ENCODE measurements around the gene CUL2. TPM values are rescaled to one million over a fixed set of nuclear protein-coding genes. Genes with fewer than 3 reads are reported as not detected.
"Not testable (repeated sequence)": the region's sequence is repeated elsewhere in the genome, so short reads cannot be mapped to it uniquely, and the experiment has no call there.

CUL2 gene
- total RNA-seq, 1 experiment from 2014 or later: 26.9 TPM

DNA sequence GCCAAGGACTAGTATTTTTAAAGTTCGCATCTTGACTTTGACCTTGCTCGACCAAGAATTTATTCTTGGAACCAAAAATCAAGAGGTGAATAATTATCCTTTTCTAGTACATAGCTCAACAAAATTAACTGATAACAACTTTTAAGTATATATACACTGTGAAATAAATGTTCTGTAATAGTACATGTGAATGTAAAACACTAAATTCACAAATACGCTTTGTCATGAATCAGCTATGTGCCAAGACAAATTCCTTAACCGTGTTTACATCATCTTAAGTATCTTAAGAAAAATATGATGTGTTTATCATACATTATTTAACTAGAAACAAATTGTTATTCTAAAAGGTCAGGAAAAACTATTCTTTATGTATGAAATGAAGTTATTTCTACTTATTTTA lies 83.3 kb downstream of the CUL2 start:
- no peaks in the 10 kb centered on the region for H3K9me3 ChIP-seq
- DNase-seq: no peak
- H3K36me3 ChIP-seq: peaks cover 26% of the 10 kb centered on the region
- H3K4me3 ChIP-seq: no peak overlapping the region
- H3K27me3 ChIP-seq: no peaks in the 10 kb centered on the region

GRCh38 chr10:35005868-35006267 lies 84.3 kb downstream of the CUL2 start:
- H3K4me3 ChIP-seq: no peak overlapping the region
- H3K9me3 ChIP-seq: no peaks in the 10 kb centered on the region
- peak; percentile 88 for DNase-seq
- H3K27me3 ChIP-seq: no peaks in the 10 kb centered on the region
- H3K36me3 ChIP-seq: peaks cover 21% of the 10 kb centered on the region

GRCh38 chr10:35004651-35005050 lies 85.5 kb downstream of the CUL2 start:
- no peaks in the 10 kb centered on the region for H3K9me3 ChIP-seq
- H3K36me3 ChIP-seq: peaks cover 10% of the 10 kb centered on the region
- DNase-seq: no peak
- H3K27me3 ChIP-seq: no peaks in the 10 kb centered on the region
- H3K4me3 ChIP-seq: no peak overlapping the region

DNA sequence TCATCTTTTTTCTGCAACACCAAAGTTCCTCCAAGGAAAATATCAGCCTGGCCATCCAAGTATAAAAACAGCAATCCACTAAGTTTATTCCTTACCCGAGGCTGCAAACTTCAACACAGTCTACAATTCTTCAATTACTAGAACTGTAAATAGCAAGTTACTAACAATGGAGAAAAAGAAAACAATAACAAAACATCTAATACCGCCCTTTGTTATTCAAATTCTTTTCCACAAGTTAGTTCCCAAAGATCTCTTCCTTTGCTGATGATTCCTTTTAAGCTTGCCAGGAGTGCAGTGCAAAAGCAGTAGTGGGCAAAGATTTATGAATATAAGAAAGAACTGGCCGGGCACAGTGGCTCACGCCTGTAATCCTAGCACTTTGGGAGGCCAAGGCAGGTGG lies 86.2 kb downstream of the CUL2 start:
- DNase-seq: no peak
- Histone ChIP-seq H3K36me3 (peaks cover 6% of the 10 kb centered on the region; the same call in 1 of the 2 replicates), H3K27me3 (no peaks in the 10 kb centered on the region), H3K9me3 (no peaks in the 10 kb centered on the region), H3K4me3 (no peak overlapping the region)

- Histone ChIP-seq H3K27me3 (no peaks in the 10 kb centered on the region), H3K4me3 (no peak overlapping the region), H3K9me3 (no peaks in the 10 kb centered on the region), H3K36me3 (peaks cover 6% of the 10 kb centered on the region; the same call in 1 of the 2 replicates)
- DNase-seq: no peak
These were observed 89.2 kb downstream of the CUL2 start for GRCh38 chr10:35000936-35001335.

- DNase-seq: no peak
- Histone ChIP-seq H3K4me3 (no peak overlapping the region), H3K36me3 (peaks cover 6% of the 10 kb centered on the region; the same call in 1 of the 2 replicates), H3K27me3 (no peaks in the 10 kb centered on the region), H3K9me3 (no peaks in the 10 kb centered on the region)
These were observed 90.6 kb downstream of the CUL2 start for GRCh38 chr10:34999532-34999931.

DNA sequence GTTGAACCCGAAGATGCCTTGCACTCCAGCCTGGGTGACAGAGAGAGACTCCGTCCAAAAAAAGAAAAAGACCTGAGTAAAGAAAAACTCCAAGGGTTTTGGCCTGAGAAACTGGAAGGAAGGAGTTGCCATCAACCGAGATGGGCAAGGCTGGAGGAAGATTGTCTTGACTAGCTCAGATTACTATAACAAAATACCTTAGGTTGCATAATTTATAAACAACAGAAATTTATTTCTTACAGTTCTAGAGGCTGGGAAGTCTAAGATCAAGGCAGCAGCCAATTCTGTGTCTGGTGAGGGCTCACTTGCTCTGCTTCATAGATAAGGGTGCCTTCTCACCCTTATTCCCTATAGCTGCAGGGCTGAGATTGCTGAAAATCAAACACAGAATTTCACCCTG lies 91.2 kb downstream of the CUL2 start:
- Histone ChIP-seq H3K9me3 (no peaks in the 10 kb centered on the region), H3K4me3 (no peak overlapping the region), H3K36me3 (peaks cover 6% of the 10 kb centered on the region; the same call in 1 of the 2 replicates), H3K27me3 (no peaks in the 10 kb centered on the region)
- no peak for DNase-seq

DNA sequence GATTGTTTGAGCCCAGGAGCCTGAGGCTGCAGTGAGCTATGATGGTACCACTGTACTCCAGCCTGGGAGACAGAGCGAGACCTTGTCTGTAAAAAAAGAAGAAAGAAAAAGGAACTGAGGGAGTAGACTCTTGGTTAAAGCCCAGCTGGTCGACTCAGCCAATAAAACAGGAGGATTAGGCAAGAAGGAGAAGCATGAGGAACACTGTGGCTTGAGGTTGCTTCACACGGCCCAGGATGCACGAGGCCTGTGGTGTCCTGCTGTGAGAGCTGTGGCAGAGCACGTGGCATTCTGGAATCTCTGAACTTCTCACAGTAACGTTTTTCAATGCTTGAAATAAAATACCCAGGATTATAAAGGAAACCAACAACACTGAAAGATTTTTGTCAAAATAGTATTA lies 93.3 kb downstream of the CUL2 start:
- no peak for DNase-seq
- Histone ChIP-seq H3K4me3 (no peak overlapping the region), H3K27me3 (no peaks in the 10 kb centered on the region), H3K9me3 (no peaks in the 10 kb centered on the region), H3K36me3 (no peaks in the 10 kb centered on the region)

DNA sequence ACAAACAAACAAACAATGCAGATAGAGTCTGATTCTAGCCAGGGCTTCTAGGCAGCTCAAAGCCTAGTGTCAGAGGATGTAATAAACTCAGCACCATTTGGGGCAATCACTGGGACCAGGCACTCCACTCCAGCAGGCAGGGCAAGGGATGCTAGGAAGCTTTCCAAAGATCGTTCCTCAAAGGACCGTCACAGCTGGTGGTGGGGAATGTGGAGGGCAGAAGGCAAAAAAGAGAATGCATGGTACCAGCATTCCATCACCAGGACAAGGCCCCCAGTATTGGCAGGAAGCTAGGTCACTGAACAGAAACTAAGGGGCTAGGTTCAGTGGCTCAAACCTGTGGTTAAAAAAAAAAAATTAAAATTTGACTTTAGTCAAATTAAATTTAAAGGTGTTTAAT lies 94.2 kb downstream of the CUL2 start:
- Histone ChIP-seq H3K4me3 (no peak overlapping the region), H3K36me3 (no peaks in the 10 kb centered on the region), H3K27me3 (no peaks in the 10 kb centered on the region), H3K9me3 (no peaks in the 10 kb centered on the region)
- DNase-seq: no peak

- Histone ChIP-seq H3K4me3 (no peak overlapping the region), H3K9me3 (no peaks in the 10 kb centered on the region), H3K27me3 (no peaks in the 10 kb centered on the region), H3K36me3 (no peaks in the 10 kb centered on the region)
- peak; percentile 37 for DNase-seq
These were observed 95.5 kb downstream of the CUL2 start for GRCh38 chr10:34994565-34995142.

DNA sequence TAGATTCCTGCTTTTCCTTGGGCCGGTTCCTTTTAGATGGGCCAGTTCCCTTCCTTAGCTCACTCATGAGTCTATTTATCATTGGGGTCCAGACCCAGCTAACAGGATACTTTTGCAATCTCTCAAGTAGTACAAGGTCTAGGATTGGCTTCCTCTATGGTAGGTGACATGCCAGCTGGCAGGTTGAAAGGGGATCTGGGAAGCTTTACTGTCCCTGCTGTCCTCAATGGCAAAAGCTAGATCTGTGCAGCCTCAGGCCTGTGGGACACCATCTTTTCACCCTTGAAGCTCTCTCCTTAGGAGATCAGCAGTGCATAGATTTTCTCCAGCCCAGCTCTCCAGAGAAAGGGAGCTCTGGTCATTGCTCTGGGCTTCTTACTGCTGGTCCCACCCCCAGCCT lies 96.4 kb downstream of the CUL2 start:
- no peaks in the 10 kb centered on the region for H3K27me3 ChIP-seq
- no peak for DNase-seq
- H3K4me3 ChIP-seq: no peak overlapping the region
- H3K9me3 ChIP-seq: no peaks in the 10 kb centered on the region
- H3K36me3 ChIP-seq: no peaks in the 10 kb centered on the region

DNA sequence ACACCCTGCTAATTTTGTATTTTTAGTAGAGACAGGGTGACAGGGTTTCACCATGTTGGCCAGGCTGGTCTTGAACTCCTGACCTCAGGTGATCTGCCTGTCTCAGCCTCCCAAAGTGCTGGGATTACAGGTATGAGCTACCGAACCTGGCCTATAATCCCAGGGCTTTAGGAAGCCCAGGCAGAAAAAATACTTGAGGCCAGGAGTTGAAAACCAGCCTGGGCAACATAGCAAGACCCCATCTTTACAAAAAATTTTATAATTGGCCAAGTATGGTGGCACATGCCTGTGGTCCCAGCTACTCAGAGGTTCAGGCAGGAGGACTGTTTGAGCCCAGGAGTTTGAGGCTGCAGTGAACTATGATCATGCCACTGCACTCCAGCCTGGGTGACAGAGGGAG lies 99.0 kb downstream of the CUL2 start:
- not testable (repeated sequence) for H3K36me3 ChIP-seq, H3K4me3 ChIP-seq, H3K9me3 ChIP-seq, H3K27me3 ChIP-seq, DNase-seq

- DNase-seq: no peak
- no peak overlapping the region for H3K4me3 ChIP-seq
These were observed 101.6 kb downstream of the CUL2 start for GRCh38 chr10:34988397-34989067.

DNA sequence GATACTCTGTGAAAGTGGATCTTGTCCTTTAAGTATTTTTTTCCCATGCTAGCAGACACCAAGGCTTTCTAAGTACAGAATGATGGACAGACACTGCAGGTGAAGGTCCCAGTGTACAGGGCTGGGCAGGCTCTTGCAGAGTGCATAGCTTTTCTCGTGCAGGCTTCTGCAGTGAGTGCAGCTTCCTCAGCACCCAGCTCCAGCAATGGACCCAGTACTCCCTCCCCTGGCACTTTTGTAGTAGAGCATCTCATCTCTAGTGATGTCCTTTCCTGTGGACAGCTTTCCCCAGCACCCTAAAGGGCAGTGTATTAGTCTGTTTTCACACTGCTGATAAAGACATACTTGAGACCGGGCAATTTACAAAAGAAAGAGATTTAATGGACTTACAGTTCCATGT lies 104.3 kb downstream of the CUL2 start:
- H3K9me3 ChIP-seq: peaks cover 20% of the 10 kb centered on the region
- H3K36me3 ChIP-seq: no peaks in the 10 kb centered on the region
- H3K27me3 ChIP-seq: no peaks in the 10 kb centered on the region
- no peak for DNase-seq
- no peak overlapping the region for H3K4me3 ChIP-seq

More at GRCh38 chr10:34988397-34989067, 101.6 kb downstream of the CUL2 start:
- Histone ChIP-seq H3K9me3 (peaks cover 20% of the 10 kb centered on the region), H3K27me3 (no peaks in the 10 kb centered on the region), H3K36me3 (no peaks in the 10 kb centered on the region)

GRCh38 chr10:34985146-34985545 lies 105.0 kb downstream of the CUL2 start:
- no peak for DNase-seq

GRCh38 chr10:34981844-34982243 lies 108.3 kb downstream of the CUL2 start:
- H3K4me3 ChIP-seq: no peak overlapping the region
- no peaks in the 10 kb centered on the region for H3K27me3 ChIP-seq
- H3K36me3 ChIP-seq: no peaks in the 10 kb centered on the region
- H3K9me3 ChIP-seq: peaks cover 20% of the 10 kb centered on the region
- no peak for DNase-seq

More at GRCh38 chr10:34985146-34985545, 105.0 kb downstream of the CUL2 start:
- Histone ChIP-seq H3K36me3 (no peaks in the 10 kb centered on the region), H3K9me3 (peaks cover 20% of the 10 kb centered on the region), H3K27me3 (no peaks in the 10 kb centered on the region), H3K4me3 (no peak overlapping the region)

DNA sequence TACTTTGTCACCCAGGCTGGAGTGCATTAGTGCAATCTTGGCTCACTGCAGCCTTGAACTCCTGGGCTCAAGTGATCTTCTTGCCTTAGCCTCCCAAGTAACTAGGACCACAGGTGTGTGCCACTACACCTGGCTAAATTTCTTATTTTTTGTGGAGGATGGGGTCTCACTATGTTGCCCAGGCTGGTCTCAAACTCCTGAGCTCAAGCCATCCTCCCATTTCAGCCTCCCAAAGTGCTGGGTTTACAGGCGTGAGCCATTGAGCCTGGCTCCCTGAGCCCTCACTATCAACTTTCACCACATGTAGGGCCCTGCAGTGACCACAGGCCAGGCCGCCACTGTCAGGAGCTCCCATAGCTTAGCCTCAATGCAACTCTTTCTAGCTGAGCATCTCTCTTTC lies 110.2 kb downstream of the CUL2 start:
- Histone ChIP-seq H3K27me3 (no peaks in the 10 kb centered on the region), H3K36me3 (no peaks in the 10 kb centered on the region), H3K4me3 (no peak overlapping the region), H3K9me3 (peaks cover 8% of the 10 kb centered on the region)
- DNase-seq: no peak

DNA sequence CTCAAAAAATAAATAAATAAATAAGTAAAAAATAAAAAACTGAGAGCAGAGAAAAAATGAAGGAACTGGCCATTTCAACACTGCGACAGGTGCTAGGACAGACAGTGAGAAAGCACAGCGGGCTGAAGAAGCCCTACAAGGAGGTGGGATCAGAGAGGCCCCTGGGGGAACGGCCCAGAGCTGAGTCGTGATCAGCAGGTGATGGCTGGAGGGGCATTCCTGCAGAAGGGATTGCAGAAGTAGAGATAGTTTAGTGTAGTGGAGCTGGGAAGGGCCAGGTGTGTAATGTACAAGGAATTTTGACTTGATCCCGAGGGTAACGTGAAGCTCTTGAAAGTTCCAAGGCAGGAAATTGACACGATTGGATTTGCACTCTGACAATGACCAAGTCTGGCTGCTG lies 112.1 kb downstream of the CUL2 start:
- H3K9me3 ChIP-seq: no peaks in the 10 kb centered on the region
- H3K27me3 ChIP-seq: no peaks in the 10 kb centered on the region
- H3K36me3 ChIP-seq: no peaks in the 10 kb centered on the region
- no peak overlapping the region for H3K4me3 ChIP-seq
- DNase-seq: no peak
